ENCODE data around the gene DGKB.
A peak's percentile ranks its signal among the peaks of the same experiment; 100 is the strongest.

DGKB gene

DNA sequence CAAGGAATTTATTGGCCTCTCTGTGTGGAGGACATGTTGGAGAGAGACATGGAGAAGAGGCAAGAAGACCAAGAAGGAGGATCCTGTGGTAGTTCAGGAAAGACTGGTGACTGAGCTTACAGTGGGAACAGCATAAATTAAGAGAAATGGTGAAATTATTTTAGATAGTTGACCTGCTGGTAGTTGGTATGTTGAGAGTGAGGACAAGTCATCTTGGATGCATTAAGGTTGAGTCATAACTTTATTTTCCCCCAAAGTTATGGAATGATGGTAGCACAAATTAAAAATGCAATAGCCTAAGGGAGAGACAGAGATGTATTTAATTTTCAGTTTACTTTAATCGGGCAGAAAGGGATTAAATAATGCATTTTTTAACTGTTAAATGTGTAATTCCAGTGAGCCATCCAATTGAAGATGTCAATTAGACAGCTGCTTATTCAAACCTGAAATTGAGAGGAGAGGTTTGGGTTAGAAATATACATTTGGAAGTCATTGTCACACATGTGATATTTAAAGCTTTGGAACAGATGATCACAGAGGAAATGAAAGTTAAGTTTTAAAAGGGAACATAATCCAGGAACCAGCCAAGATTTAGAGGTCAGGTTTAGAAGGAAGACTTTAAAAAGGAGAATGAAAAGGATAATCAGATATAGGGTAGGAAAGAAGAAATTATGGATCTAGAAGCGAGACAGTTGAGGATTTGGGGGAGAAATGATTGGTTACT, 80.6 kb downstream of the DGKB start:
- DNase-seq (ENCODE audit: low read depth), result peak; percentile 75

DNA sequence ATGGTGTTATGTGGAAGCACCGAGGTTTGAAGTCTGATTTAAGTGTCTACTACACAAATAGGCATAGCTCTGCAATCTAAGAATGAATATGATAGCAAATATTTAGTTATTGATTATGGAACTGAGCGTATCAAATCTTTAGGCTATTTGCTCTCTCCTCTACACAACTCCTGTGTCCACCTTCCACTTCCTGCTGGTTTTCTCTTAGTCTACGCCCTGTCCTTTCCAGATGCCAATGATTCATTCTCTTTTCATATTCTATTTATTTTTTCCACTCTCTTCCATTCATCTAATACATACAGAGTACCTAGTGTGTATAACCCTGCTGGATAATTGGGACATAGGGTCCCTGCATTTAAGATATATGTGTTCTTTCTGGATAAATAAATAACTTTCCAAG, 83.7 kb downstream of the DGKB start:
- no peak for DNase-seq (ENCODE audit: low read depth)

DNA sequence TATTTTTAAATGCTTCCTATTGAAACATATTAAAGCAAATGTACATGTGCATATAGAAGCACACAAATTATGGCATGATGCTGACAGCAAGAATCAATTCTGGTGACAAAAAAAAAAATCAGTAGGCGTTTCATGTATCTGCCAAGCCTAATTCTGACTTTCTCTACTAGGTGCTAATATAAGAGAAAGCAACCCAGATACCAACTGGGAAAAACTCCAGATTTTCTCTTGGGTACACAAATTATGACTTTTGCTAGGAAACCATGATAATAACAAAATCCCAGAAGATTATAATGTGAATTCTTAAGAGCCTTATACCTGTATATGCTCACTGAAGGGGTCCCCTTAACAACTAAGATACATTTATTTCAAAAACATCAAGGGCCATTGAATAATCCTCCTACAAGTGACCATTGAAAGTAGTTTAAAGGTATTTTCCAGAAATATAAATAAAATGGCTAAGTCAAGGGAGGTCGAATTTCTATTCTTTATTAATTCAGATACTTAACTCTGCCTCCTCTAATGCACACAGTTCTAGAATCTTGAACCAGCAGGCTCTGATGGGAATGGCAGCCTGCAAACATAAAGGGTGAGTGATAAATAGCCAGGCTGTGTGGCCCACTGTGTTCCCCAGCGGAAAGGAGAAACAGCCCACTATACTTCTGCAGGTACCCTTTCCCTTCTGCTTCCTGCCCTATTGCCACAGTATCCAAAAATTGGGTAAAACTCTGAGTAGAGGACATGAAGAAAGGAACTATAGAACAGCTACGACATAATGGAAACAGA, 84.5 kb downstream of the DGKB start:
- DNase-seq (ENCODE audit: low read depth), result no peak

DNA sequence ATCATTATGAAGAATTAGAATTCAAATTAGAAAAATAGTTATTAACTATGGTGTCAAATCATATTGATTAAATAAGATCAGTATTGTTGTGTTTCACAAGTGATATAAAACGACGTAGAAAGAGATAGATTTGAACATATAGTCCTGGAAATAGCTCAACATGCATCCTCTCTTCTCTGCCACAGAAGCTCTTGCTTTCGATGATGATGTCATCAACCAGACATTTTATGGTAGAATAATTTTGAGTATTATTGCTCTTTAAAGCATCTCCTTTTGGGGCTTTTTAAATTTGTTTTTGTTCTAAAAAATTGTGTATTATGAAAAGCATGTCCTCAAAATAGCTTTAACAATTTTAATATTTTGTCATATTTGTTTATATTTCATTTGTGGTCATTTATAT, 95.0 kb downstream of the DGKB start:
- peak; percentile 24 for DNase-seq (ENCODE audit: low read depth)

- DNase-seq (ENCODE audit: low read depth), result no peak
These were observed 95.7 kb downstream of the DGKB start for GRCh38 chr7:14806891-14807290.

GRCh38 chr7:14805105-14805719, 97.3 kb downstream of the DGKB start:
- DNase-seq (ENCODE audit: low read depth), result no peak

- no peak for DNase-seq (ENCODE audit: low read depth)
These were observed 101.9 kb downstream of the DGKB start for GRCh38 chr7:14800664-14801063.

GRCh38 chr7:14793151-14793550, 109.4 kb downstream of the DGKB start:
- DNase-seq (ENCODE audit: low read depth), result no peak

DNA sequence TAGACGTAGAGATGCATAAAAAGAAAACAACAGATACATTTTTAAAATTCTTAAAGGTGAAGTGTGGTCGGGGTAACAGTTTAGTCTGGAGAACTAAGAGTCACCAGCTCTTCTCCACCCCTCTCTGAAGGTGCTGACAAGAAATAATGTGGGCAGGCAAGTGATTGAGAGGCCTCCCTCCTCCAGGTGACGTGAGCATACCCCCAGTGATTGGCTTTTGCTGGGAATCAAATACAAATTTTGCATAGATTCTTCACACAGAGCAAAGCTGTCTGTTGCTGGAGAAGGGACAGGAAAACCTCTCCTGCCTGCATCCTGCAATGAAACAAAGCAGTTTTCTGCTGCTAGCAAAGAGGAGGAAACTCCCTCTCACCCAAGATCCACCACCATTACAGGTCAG, 115.0 kb downstream of the DGKB start:
- no peak for DNase-seq (ENCODE audit: low read depth)

- DNase-seq (ENCODE audit: low read depth), result no peak
These were observed 116.1 kb downstream of the DGKB start for GRCh38 chr7:14786314-14786895.

DNA sequence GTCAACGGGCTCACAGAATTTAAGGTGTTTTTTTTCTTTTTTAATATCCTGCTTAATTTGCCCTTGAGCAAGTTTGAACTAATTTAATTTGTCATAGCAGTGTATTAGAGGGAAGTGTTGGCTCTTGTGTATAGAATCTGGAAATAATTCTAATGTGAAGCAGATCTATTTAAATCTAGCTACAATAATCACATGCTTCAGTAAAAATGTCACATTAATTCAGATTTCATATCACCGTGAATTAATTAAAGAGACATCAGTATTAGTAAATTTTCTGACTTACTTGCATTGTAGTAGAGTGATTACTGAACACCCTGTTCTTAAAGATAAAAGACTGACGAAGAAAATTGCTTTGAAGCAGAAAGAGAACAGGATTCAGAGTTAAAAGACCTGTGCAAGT, 124.7 kb downstream of the DGKB start:
- no peak for DNase-seq (ENCODE audit: low read depth)

- no peak for DNase-seq (ENCODE audit: low read depth)
These were observed 126.3 kb downstream of the DGKB start for GRCh38 chr7:14776266-14776665.

DNA sequence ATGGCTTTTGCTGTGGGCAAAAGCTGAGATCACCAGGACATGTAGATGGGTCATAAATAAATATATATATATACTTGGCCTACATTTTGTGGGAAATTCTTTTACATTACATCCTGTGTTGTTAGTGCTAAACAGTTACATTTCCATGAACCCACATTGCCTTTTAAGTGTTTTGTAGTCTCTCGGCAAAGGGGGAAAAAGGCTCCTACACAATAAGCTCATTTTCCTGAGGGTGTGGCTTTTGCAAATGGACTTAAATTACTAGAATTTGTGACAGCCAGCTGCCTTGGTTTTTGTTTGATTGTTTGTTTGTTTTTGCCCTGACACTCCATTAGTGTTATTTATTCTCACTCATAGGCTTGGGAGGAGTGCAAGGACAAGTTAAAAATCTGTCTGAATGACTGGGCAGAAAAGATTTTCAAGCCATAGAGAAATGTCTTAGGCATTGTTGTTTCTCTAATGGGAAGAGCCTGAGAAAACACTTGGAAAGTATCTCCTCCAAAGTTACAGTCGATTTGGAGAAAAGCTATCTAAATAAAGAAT, 128.8 kb downstream of the DGKB start:
- no peak for DNase-seq (ENCODE audit: low read depth)

GRCh38 chr7:14770614-14771013, 131.9 kb downstream of the DGKB start:
- no peak for DNase-seq (ENCODE audit: low read depth)

GRCh38 chr7:14769261-14769660, 133.3 kb downstream of the DGKB start:
- DNase-seq (ENCODE audit: low read depth), result no peak

GRCh38 chr7:14767716-14768425, 134.7 kb downstream of the DGKB start:
- peak; percentile 24 for DNase-seq (ENCODE audit: low read depth)

GRCh38 chr7:14766747-14767146, 135.8 kb downstream of the DGKB start:
- no peak for DNase-seq (ENCODE audit: low read depth)

DNA sequence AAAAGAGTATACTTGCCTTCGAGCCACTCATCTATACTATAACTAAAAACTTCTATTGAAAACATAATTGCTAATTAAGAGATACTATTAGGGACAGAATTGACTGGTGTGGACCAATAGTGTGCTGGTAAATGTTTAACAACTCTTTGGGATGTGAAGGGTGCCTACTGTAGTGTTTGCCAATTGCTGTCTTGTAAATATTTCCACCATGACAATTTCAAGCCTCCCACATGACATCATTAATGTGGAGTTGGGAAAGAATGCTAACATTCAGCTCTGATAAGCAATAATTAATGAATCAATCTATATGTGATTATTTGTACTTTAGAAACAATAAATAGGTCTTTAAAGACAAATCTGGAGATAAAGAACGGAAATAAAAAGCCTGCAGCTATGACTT, 136.8 kb downstream of the DGKB start:
- DNase-seq (ENCODE audit: low read depth), result no peak

DNA sequence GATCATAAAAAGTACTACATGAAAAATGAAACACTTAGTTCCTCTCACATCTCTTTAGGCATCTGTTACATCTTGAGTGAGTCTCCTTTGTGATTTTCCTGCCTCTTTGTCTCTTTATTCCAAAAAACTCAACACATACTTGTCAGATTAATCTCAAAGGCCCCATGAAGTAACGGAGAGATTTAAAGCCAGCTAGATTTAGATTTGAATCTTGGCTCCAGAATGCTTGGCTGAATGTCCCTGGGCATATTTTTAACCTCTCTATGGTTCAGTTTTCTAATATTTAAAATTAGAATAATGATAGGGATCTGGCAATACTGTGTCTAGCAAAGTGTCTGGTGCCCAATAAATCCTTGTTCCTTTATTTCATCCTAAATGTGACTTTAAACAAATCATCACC, 140.0 kb downstream of the DGKB start:
- DNase-seq (ENCODE audit: low read depth), result no peak

DNA sequence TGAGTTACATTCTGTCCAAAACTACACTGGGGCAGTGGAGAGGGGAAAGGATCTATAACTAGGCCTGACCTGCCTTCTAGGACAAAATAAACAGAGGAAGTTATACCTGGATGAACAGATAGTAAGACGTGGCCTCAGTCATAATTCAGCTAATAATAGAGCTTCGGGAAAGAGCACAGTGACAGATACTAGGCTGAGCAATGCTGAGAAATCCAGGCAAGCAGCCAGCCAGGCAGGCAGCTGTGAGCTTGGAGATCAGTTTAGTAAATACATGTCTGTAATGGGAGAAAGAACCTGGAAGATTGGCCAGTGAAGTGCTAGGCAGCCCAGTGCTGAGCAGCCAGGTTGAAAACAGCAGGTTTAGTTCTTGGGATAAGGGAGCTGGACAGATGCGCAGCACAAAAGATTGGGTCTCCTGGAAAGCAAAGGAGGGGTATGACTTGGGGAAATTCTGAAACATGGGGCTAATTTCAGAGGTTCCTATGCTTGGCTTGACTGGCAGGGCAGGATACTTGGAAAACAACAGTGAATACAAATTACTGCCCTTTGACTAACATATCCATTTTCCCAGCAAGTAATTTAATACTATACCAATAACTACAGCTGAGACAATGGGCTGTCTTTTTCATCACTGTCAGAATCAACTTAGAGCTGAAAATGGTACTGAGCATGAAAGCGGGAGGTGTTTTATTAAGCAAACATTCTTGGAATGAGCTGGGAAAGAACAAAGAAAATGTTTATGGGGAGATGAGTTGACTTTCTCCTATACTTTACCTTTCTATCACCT, 140.8 kb downstream of the DGKB start:
- peak; percentile 63 for DNase-seq (ENCODE audit: low read depth)

Data from ELR (cell line).